ENCODE measurements around the gene LYPD6B.

Gene LYPD6B

GRCh38 chr2:149132339-149132738 lies 93.8 kb downstream of the LYPD6B start:
- no peak for DNase-seq

GRCh38 chr2:149132901-149133300 lies 94.4 kb downstream of the LYPD6B start:
- DNase-seq = no peak

- no peak for DNase-seq
Measured at GRCh38 chr2:149134335-149134923, 95.9 kb downstream of the LYPD6B start.

GRCh38 chr2:149136111-149136510 lies 97.6 kb downstream of the LYPD6B start:
- no peak for DNase-seq

- no peak for DNase-seq
Measured at GRCh38 chr2:149141046-149141445, 102.5 kb downstream of the LYPD6B start.

- no peak for DNase-seq
Measured at GRCh38 chr2:149143734-149144133, 105.2 kb downstream of the LYPD6B start.

- no peak for DNase-seq
Measured at GRCh38 chr2:149145314-149146295, 107.1 kb downstream of the LYPD6B start.

- no peak for DNase-seq
Measured at GRCh38 chr2:149146876-149147275, 108.4 kb downstream of the LYPD6B start.

- DNase-seq = no peak
Measured at GRCh38 chr2:149148194-149149006, 109.9 kb downstream of the LYPD6B start.

- no peak for DNase-seq
Measured at GRCh38 chr2:149149007-149149297, 110.5 kb downstream of the LYPD6B start.

- DNase-seq = no peak
Measured at GRCh38 chr2:149152469-149152953, 114.0 kb downstream of the LYPD6B start.

- DNase-seq = no peak
Measured at GRCh38 chr2:149155196-149155969, 116.9 kb downstream of the LYPD6B start.

- no peak for DNase-seq
Measured at GRCh38 chr2:149155988-149156387, 117.5 kb downstream of the LYPD6B start.

- no peak for DNase-seq
Measured at GRCh38 chr2:149156971-149157740, 118.7 kb downstream of the LYPD6B start.

GRCh38 chr2:149158957-149159356 lies 120.5 kb downstream of the LYPD6B start:
- no peak for DNase-seq

- no peak for DNase-seq
Measured at GRCh38 chr2:149160195-149160594, 121.7 kb downstream of the LYPD6B start.

- DNase-seq = no peak
Measured at GRCh38 chr2:149160701-149161217, 122.3 kb downstream of the LYPD6B start.

GRCh38 chr2:149161481-149162225 lies 123.2 kb downstream of the LYPD6B start:
- no peak for DNase-seq

GRCh38 chr2:149164296-149164695 lies 125.8 kb downstream of the LYPD6B start:
- DNase-seq = no peak

GRCh38 chr2:149164827-149165226 lies 126.3 kb downstream of the LYPD6B start:
- no peak for DNase-seq

All from hematopoietic multipotent progenitor cell treated with erythropoietin and hydrocortisone succinate and interleukin-3 and kit ligand, for 8 days (in vitro differentiated cells).